ENCODE measurements around the gene CDH4.

CDH4 gene

GRCh38 chr20:61652146-61652545 is 400.1 kb downstream of the CDH4 start:
- Histone ChIP-seq H3K4me3 (ENCODE audit: low read depth, low read length) (no peak overlapping the region), H3K9me3 (ENCODE audit: control insufficient read depth, insufficient read depth, low read depth, low read length) (no peaks in the 10 kb centered on the region), H3K36me3 (ENCODE audit: control insufficient read depth in 2 of 2, insufficient read depth in 1 of 2, low read length in 2 of 2) (no peaks in the 10 kb centered on the region), H3K27ac (ENCODE audit: extremely low read depth, low read depth, low read length) (no peak overlapping the region), H3K4me1 (ENCODE audit: control insufficient read depth, insufficient read depth, low read length) (no peaks in the 10 kb centered on the region)
- CTCF ChIA-PET: interaction anchor here (0.5 kb wide), 1 partner anchor 1595 kb away, joined by 3 read pairs; no protein-coding TSS in a partner anchor
- POLR2A ChIA-PET: no interaction called here
- TF ChIP-seq ZNF76 (tag by site-specific recombination; IDR thresholded peaks at IDR 0.05; ENCODE audit: borderline replicate concordance, low read depth) (no peak), REST (tag by site-specific recombination; IDR thresholded peaks at IDR 0.05) (no peak), ZNF518A (tag by site-specific recombination; conservative IDR thresholded peaks at IDR 0.05; ENCODE audit: low read depth) (no peak), HIC1 (tag by site-specific recombination; IDR thresholded peaks at IDR 0.05) (no peak), HOXD13 (CRISPR knock-in tag; IDR thresholded peaks at IDR 0.05; ENCODE audit: borderline replicate concordance) (no peak), ZNF18 (tag by site-specific recombination; IDR thresholded peaks at IDR 0.05) (no peak), ZNF398 (tag by site-specific recombination; IDR thresholded peaks at IDR 0.05) (no peak), ZNF248 (tag by site-specific recombination; IDR thresholded peaks at IDR 0.05) (no peak), ZNF530 (tag by site-specific recombination; IDR thresholded peaks at IDR 0.05; ENCODE audit: low read depth) (no peak), ZNF155 (tag by site-specific recombination; IDR thresholded peaks at IDR 0.05) (no peak), ZNF610 (tag by site-specific recombination; IDR thresholded peaks at IDR 0.05; ENCODE audit: borderline replicate concordance) (no peak), ZNF24 (tag by site-specific recombination; IDR thresholded peaks at IDR 0.05) (no peak), ZNF621 (tag by site-specific recombination; IDR thresholded peaks at IDR 0.05) (no peak), ZNF776 (tag by site-specific recombination; IDR thresholded peaks at IDR 0.05; ENCODE audit: borderline replicate concordance) (no peak)
